Endothelial cell of umbilical vein (primary cell): ENCODE results near the gene KHK. TPM values are rescaled to one million over a fixed set of nuclear protein-coding genes. Genes with fewer than 3 reads are reported as not detected.

Source experiments
- BruUV-seq: library from RNA; stranded (reverse); fragments of 400-500 nt; replicated peaks from 2 replicates; lab custom pipeline; 2021; lab: Mats Ljungman, UMichigan
- CTCF ChIA-PET: fragments of 300-600, 350-600 bp; sonication (Branson Sonifier 250); formaldehyde crosslinking; loops from one replicate; lab custom pipeline; 2021; ENCODE audit warnings: antibody characterized with exemption, inconsistent platforms; lab: Charles Lee
- POLR2A ChIA-PET: fragments of 300-600, 350-600 bp; sonication (Branson Sonifier 250); formaldehyde crosslinking; loops from one replicate; lab custom pipeline; 2021; ENCODE audit warnings: antibody characterized with exemption, inconsistent platforms; lab: Charles Lee
- DNase-seq: peaks from one replicate; pipeline ENCODE4 v3.0.0-alpha.2; 2011; ENCODE audit warnings: low read depth, low spot score
- FAIRE-seq: peaks from 2 replicates; lab custom pipeline; 2011; peaks lifted over from hg19 to GRCh38; lab: Jason Lieb, UNC
- H2AFZ ChIP-seq: 2 replicates; pipeline ENCODE4 v1.6.0; 2012; ENCODE audit warnings: low read depth, low read length, control low read depth, inconsistent platforms
- H3K27ac ChIP-seq: 2 replicates; pipeline ENCODE4 v1.5.1; 2011; ENCODE audit warnings: low read depth, mild to moderate bottlenecking, control low read depth, low read length, moderate library complexity; ENCODE audit not compliant: insufficient read depth
- H3K27me3 ChIP-seq, 2 experiments: 2 replicates each; pipeline versions ENCODE4 v1.6.0 to v1.6.1; 2011; ENCODE audit warnings: low read length in 2 of 2, mixed read lengths in 1 of 2; ENCODE audit not compliant: control insufficient read depth in 2 of 2, insufficient read depth in 2 of 2
- H3K36me3 ChIP-seq, 2 experiments: 2 replicates in 1 of 2; 3 replicates in 1 of 2; pipeline ENCODE4 v1.5.1; 2011; ENCODE audit warnings: low read length in 2 of 2, mild to moderate bottlenecking in 1 of 2, moderate library complexity in 1 of 2; ENCODE audit not compliant: control insufficient read depth in 2 of 2, insufficient read depth in 2 of 2; ENCODE audit errors: extremely low read depth in 1 of 2
- H3K4me1 ChIP-seq: 3 replicates; pipeline ENCODE4 v1.5.1; 2011; ENCODE audit warnings: mild to moderate bottlenecking, low read length; ENCODE audit not compliant: control insufficient read depth, insufficient read depth; ENCODE audit errors: extremely low read depth
- H3K4me2 ChIP-seq: 2 replicates; pipeline ENCODE4 v1.6.1; 2011; ENCODE audit warnings: low read length, control low read depth, mixed read lengths; ENCODE audit not compliant: insufficient read depth
- H3K4me3 ChIP-seq, 3 experiments: fragments of 200-600 bp in 1 of 3; sonication (generic), shearing (Covaris generic) in 1 of 3; replicated peaks in 1 of 3; 2 replicates each; pipeline ENCODE4 v1.5.1; 2011 to 2016; ENCODE audit warnings: control low read depth in 3 of 3, low read length in 3 of 3, mild to moderate bottlenecking in 2 of 3, inconsistent platforms in 1 of 3, low read depth in 1 of 3, moderate library complexity in 1 of 3; ENCODE audit not compliant: insufficient read depth in 1 of 3
- H3K79me2 ChIP-seq: 2 replicates; pipeline ENCODE4 v1.6.0; 2012; ENCODE audit warnings: low read length, inconsistent platforms; ENCODE audit not compliant: control insufficient read depth, insufficient read depth
- H3K9ac ChIP-seq: replicated peaks from 2 replicates; pipeline ENCODE3; 2011; ENCODE audit warnings: low read length, control low read depth; ENCODE audit not compliant: insufficient read depth; ENCODE audit errors: extremely low read depth
- H3K9me1 ChIP-seq: replicated peaks from 3 replicates; pipeline ENCODE4 v1.6.0; 2011; ENCODE audit warnings: mild to moderate bottlenecking, low read length; ENCODE audit not compliant: control insufficient read depth, insufficient read depth; ENCODE audit errors: extremely low read depth
- H3K9me3 ChIP-seq: replicated peaks from 2 replicates; pipeline ENCODE4 v1.5.1; 2012; ENCODE audit warnings: low read length, inconsistent platforms; ENCODE audit not compliant: control insufficient read depth, insufficient read depth
- H4K20me1 ChIP-seq: replicated peaks from 2 replicates; pipeline ENCODE3; 2011; ENCODE audit warnings: mild to moderate bottlenecking, low read length; ENCODE audit not compliant: control insufficient read depth, insufficient read depth; ENCODE audit errors: extremely low read depth
- EZH2 ChIP-seq: IDR thresholded peaks from 2 replicates; pipeline ENCODE4 v1.6.1; 2012; ENCODE audit warnings: borderline replicate concordance, low read depth, mild to moderate bottlenecking, moderate library complexity, low read length, inconsistent platforms; ENCODE audit not compliant: severe bottlenecking
- JUN ChIP-seq: IDR thresholded peaks from 2 replicates; pipeline ENCODE4 v1.6.1; 2011; ENCODE audit warnings: borderline replicate concordance, low read depth; ENCODE audit not compliant: insufficient read length, insufficient read depth
- POLR2A ChIP-seq: IDR thresholded peaks from 2 replicates; pipeline ENCODE4 v1.6.1; 2012; ENCODE audit warnings: low read depth, mild to moderate bottlenecking, control low read depth, low read length
- dilution Hi-C: fragments of 300-500 bp; cut with MboI; formaldehyde crosslinking; loops from one replicate; pipeline ENCODE4 v1.15.0; 2019; ENCODE audit warnings: low sequenced_read_pairs; ENCODE audit not compliant: extremely low pct_ligation_motif_present
- intact Hi-C: fragments of 100-400 bp; cut with micrococcal nuclease; formaldehyde crosslinking; loops from one replicate; pipeline ENCODE4 v1.10.0; 2022
- polyA plus RNA-seq, 4 experiments: library from polyadenylated mRNA; depleted of rRNA in 3 of 4; stranded (reverse) in 3 of 4; unstranded in 1 of 4; fragments of >200 nt; gene quantifications; 2 replicates each; pipeline versions ENCODE4 v1.2.1 to v1.2.3, GENCODE V29; 2011 to 2012; ENCODE audit warnings: missing spikeins in 1 of 4
- total RNA-seq: library from RNA; stranded (reverse); gene quantifications from 2 replicates; pipeline ENCODE4 v1.2.3, GENCODE V29; 2021

The KHK gene
- total and polyA plus RNA-seq, 2 donors (not counting 3 experiments of a cell fraction or from before 2014, with no cell fraction given) = 2.9 to 4.4 TPM

DNA sequence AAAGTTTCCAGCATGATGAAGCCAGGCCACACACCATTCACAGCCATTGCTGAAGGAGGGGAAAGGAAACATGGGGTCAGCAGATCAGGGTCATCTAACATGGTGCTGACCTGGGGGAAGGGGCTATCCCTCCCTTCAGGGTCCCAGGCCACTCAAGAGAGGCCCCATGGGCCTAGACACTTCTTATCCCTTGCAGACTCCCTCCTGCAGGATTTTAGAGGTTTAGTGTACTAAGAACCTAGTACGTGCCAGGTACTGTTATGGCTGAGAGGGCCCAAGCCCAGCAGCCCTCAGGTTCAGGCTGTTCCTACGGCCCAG, 8.8 kb downstream of the KHK start:
- H3K4me2 ChIP-seq = no peak overlapping the region
- H3K4me1 ChIP-seq = no peaks in the 10 kb centered on the region
- H4K20me1 ChIP-seq = no peaks in the 10 kb centered on the region
- ChIA-PET CTCF (interaction anchor here (1.3 to 7.5 kb wide), 2 partner anchors 134 to 184 kb away, joined by 4 to 67 read pairs; no protein-coding TSS in a partner anchor), POLR2A (no interaction called here)
- H3K9me1 ChIP-seq = no peaks in the 10 kb centered on the region
- no TSS peak for BruUV-seq
- no peaks in the 10 kb centered on the region for H3K27me3 ChIP-seq
- H3K27ac ChIP-seq = no peak overlapping the region
- H3K9ac ChIP-seq = no peak overlapping the region
- H3K4me3 ChIP-seq = no peak overlapping the region
- intact Hi-C loops (loop anchor here (5.0 kb wide), 2 partner anchors 77 to 262 kb away; partner anchors contain the start of gene GTF3C2), dilution Hi-C loops (no loop called here)
- FAIRE-seq (no peak), DNase-seq (no peak)
- no peaks in the 10 kb centered on the region for H3K9me3 ChIP-seq
- H2AFZ ChIP-seq = no peak overlapping the region
- no peaks in the 10 kb centered on the region for H3K79me2 ChIP-seq
- TF ChIP-seq JUN = no peak
- H3K36me3 ChIP-seq = no peaks in the 10 kb centered on the region

DNA sequence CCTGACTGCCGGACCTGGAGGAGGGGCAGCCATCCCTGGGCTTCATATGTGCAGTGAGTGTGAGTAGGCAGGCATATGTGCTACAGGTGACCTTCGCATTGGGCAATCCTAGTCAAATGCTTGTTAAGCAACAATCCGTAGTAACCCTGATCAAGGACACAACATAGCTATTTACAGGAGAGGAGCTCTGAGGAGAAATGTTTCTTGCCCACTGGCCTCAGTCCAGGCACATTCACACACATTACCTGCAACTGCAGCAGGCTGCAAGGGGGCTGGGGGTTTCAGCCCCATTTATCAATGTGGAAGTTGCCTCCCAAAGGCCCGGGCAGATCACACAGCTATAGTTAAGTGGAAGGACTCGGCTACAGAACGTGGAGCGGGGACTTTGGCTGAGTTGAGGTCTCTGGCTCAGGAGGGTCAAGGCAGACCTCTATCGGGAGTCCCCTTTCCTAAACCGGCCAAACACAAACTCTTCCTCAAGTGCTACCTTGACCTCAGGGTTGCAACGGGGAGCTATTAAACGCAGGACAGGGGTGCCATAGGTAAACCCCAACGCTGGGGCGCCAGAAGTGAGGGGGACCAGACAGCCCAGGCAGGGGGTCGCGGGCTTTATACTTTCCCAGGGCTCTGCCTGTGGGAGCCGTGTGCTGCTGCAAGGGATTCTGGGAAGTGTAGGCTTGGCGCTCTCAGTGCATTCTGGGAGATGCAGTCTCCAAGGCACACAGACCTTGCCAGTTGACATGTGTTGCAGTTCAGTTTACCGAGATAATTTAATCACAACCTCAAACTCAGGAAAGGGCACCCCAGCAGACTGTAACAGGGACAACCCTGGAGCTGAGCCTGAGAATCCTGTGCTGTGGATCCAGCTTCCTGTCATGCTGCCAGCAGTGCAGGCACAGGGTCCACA, 9.4 kb downstream of the KHK start:
- Histone ChIP-seq H3K36me3 (no peaks in the 10 kb centered on the region), H3K9ac (no peak overlapping the region), H3K4me2 (peak overlapping the region; percentile 40), H3K9me1 (no peaks in the 10 kb centered on the region), H3K27ac (no peak overlapping the region), H4K20me1 (no peaks in the 10 kb centered on the region), H3K27me3 (no peaks in the 10 kb centered on the region), H3K4me1 (no peaks in the 10 kb centered on the region), H2AFZ (peak overlapping the region; percentile 71), H3K9me3 (no peaks in the 10 kb centered on the region), H3K4me3 (peak overlapping the region in 1 of 3 experiments; percentile 8), H3K79me2 (no peaks in the 10 kb centered on the region)
- FAIRE-seq (peak; percentile 98), DNase-seq (peak; percentile 71)
- peak; percentile 63 for TF ChIP-seq POLR2A
- no peak for TF ChIP-seq EZH2
- dilution Hi-C loops = no loop called here
- no TSS peak for BruUV-seq
- CTCF ChIA-PET = interaction anchor here (1.1 to 8.2 kb wide), 9 partner anchors 9 to 250 kb away, joined by 3 to 152 read pairs (median 4); no protein-coding TSS in a partner anchor
- intact Hi-C loops = loop anchor here (2.0 to 5.0 kb wide), 3 partner anchors 76 to 261 kb away; partner anchors contain the start of genes ATRAID, GTF3C2 and SLC5A6
- POLR2A ChIA-PET = interaction anchor here (0.5 kb wide), 1 partner anchor 115 kb away, joined by 4 read pairs; no protein-coding TSS in a partner anchor
